Measurements from ENCODE around the gene METTL17. TPM values are rescaled to one million over a fixed set of nuclear protein-coding genes. Genes with fewer than 3 reads are reported as not detected.

The METTL17 gene
- total RNA-seq, 2 experiments from 2014 or later = 102 to 111 TPM

GRCh38 chr14:21043387-21043973, 53.7 kb downstream of the METTL17 start:
- Mint-ChIP-seq H3K4me1 (no peaks in the 10 kb centered on the region), H3K27ac (no peak overlapping the region), H3K27me3 (peaks cover 34% of the 10 kb centered on the region), H3K36me3 (no peaks in the 10 kb centered on the region), H3K9me3 (ENCODE audit: low read depth) (no peaks in the 10 kb centered on the region), H3K4me3 (no peak overlapping the region)
- CTCF ChIA-PET = interaction anchor here (1.3 to 1.9 kb wide), 5 partner anchors 18 to 73 kb away, joined by 3 to 6 read pairs (median 5); no protein-coding TSS in a partner anchor
- no peak for ATAC-seq
- no peak for DNase-seq

GRCh38 chr14:21043974-21044618, 54.3 kb downstream of the METTL17 start:
- no peaks in the 10 kb centered on the region for H3K36me3 Mint-ChIP-seq
- no peak overlapping the region for H3K27ac Mint-ChIP-seq
- no peak for DNase-seq
- CTCF ChIA-PET = interaction anchor here (1.3 to 1.9 kb wide), 5 partner anchors 18 to 73 kb away, joined by 3 to 6 read pairs (median 5); no protein-coding TSS in a partner anchor
- H3K9me3 Mint-ChIP-seq (ENCODE audit: low read depth) = no peaks in the 10 kb centered on the region
- H3K27me3 Mint-ChIP-seq = peaks cover 36% of the 10 kb centered on the region
- H3K4me1 Mint-ChIP-seq = no peaks in the 10 kb centered on the region
- H3K4me3 Mint-ChIP-seq = no peak overlapping the region
- ATAC-seq = no peak

Small RNA genes lying within 50 kb of the gene (microRNA-seq; reads per million reads assigned to microRNA genes)
- gene MIR6717 = not detected

Other genes with a start within 250 kb of the METTL17 start
- gene EDDM3A, start 244.1 kb upstream of the METTL17 start, total RNA-seq = not detected
- not detected for gene EDDM3B, start 221.6 kb upstream of the METTL17 start, total RNA-seq
- gene RNASE6, start 208.7 kb upstream of the METTL17 start, total RNA-seq = 1 to 10 TPM in 1 of 2 experiments, under 1 TPM in 1; 0.35 to 1.9 TPM
- not detected for gene RNASE1, start 187.1 kb upstream of the METTL17 start, total RNA-seq
- gene RNASE3, start 98.6 kb upstream of the METTL17 start, total RNA-seq = not detected
- not detected for gene RNASE2, start 34.5 kb upstream of the METTL17 start, total RNA-seq
- under 1 TPM; 0.16 to 0.44 TPM for gene SLC39A2, start 9.3 kb downstream of the METTL17 start, total RNA-seq
- 1 to 10 TPM; 2.1 to 6.9 TPM for gene NDRG2, start 35.1 kb downstream of the METTL17 start, total RNA-seq
- gene TPPP2, start 40.2 kb downstream of the METTL17 start, total RNA-seq = not detected
- not detected for gene RNASE13, start 44.8 kb downstream of the METTL17 start, total RNA-seq
- gene RNASE7, start 52.4 kb downstream of the METTL17 start, total RNA-seq = not detected
- gene RNASE8, start 67.8 kb downstream of the METTL17 start, total RNA-seq = not detected
- under 1 TPM in 1 of 2 experiments, not detected in 1; 0.09 TPM for gene ARHGEF40, start 80.3 kb downstream of the METTL17 start, total RNA-seq
- 1 to 10 TPM; 5.8 to 5.9 TPM for gene ZNF219, start 108.7 kb downstream of the METTL17 start, total RNA-seq
- gene TMEM253, start 111.1 kb downstream of the METTL17 start, total RNA-seq = not detected
- not detected for gene OR5AU1, start 166.1 kb downstream of the METTL17 start, total RNA-seq

Data from activated CD8-positive, alpha-beta memory T cell treated with anti-CD3 and anti-CD28 coated beads, Interleukin-2, amount 10 ng/mL, durations not matched to agents 7 days and 5 days (primary cell).